Parathyroid adenoma (tissue), 2 donors: ENCODE data around the gene LBHD2.

Source experiments
- H2AFZ ChIP-seq: fragments of 300-600 bp; sonication (generic); one replicate; pipeline ENCODE4 v1.7.0; 2017; ENCODE audit warnings: antibody characterized with exemption, mild to moderate bottlenecking
- H3K27ac ChIP-seq: fragments of 300-600 bp; sonication (generic); one replicate; pipeline ENCODE4 v1.7.0; 2017
- H3K27me3 ChIP-seq: fragments of 300-600 bp; sonication (generic); one replicate; pipeline ENCODE4 v1.7.0; 2017; ENCODE audit warnings: low read length; ENCODE audit not compliant: control insufficient read depth, insufficient read depth
- H3K36me3 ChIP-seq: fragments of 300-600 bp; sonication (generic); one replicate; pipeline ENCODE4 v1.7.0; 2017; ENCODE audit warnings: low read length; ENCODE audit not compliant: control insufficient read depth, insufficient read depth
- H3K4me1 ChIP-seq: fragments of 300-600 bp; sonication (generic); one replicate; pipeline ENCODE4 v1.7.0; 2017; ENCODE audit warnings: control low read depth
- H3K4me2 ChIP-seq: fragments of 300-600 bp; sonication (generic); one replicate; pipeline ENCODE4 v1.7.0; 2017; ENCODE audit warnings: low read length
- H3K4me3 ChIP-seq: fragments of 300-600 bp; sonication (generic); one replicate; pipeline ENCODE4 v1.7.0; 2017; ENCODE audit warnings: low read depth, low read length
- H3K79me2 ChIP-seq: fragments of 300-600 bp; sonication (generic); one replicate; pipeline ENCODE4 v1.7.0; 2017; ENCODE audit warnings: control low read depth
- H3K9ac ChIP-seq: fragments of 300-600 bp; sonication (generic); one replicate; pipeline ENCODE4 v1.7.0; 2017; ENCODE audit warnings: mild to moderate bottlenecking
- H3K9me3 ChIP-seq: fragments of 300-600 bp; sonication (generic); one replicate; pipeline ENCODE4 v1.7.0; 2017; ENCODE audit warnings: low read length; ENCODE audit not compliant: control insufficient read depth
- CTCF ChIP-seq: fragments of 300-600 bp; sonication (generic); IDR thresholded peaks from one replicate; pipeline ENCODE4 v1.7.0; 2017; ENCODE audit warnings: antibody characterized with exemption, mild to moderate bottlenecking
- donor health status: primary hyperparathyroidism.

Gene LBHD2

GRCh38 chr14:103064436-103064835, 19.6 kb upstream of the LBHD2 start:
- Histone ChIP-seq H3K79me2 (no peaks in the 10 kb centered on the region), H3K27me3 (no peaks in the 10 kb centered on the region), H3K9ac (no peak overlapping the region), H3K27ac (no peak overlapping the region), H2AFZ (no peak overlapping the region), H3K36me3 (no peaks in the 10 kb centered on the region), H3K4me3 (no peak overlapping the region), H3K4me2 (no peak overlapping the region), H3K9me3 (no peaks in the 10 kb centered on the region), H3K4me1 (peaks cover 12% of the 10 kb centered on the region)
- TF ChIP-seq CTCF, result no peak

- no peaks in the 10 kb centered on the region for H3K36me3 ChIP-seq
- no peak overlapping the region for H2AFZ ChIP-seq
- H3K79me2 ChIP-seq, result no peaks in the 10 kb centered on the region
- H3K9me3 ChIP-seq, result no peaks in the 10 kb centered on the region
- H3K4me3 ChIP-seq, result no peak overlapping the region
- H3K27me3 ChIP-seq, result no peaks in the 10 kb centered on the region
- H3K9ac ChIP-seq, result no peak overlapping the region
- TF ChIP-seq CTCF, result no peak
- peaks cover 10% of the 10 kb centered on the region for H3K4me1 ChIP-seq
- H3K27ac ChIP-seq, result no peak overlapping the region
- H3K4me2 ChIP-seq, result no peak overlapping the region
Measured at GRCh38 chr14:103064978-103065377, 19.0 kb upstream of the LBHD2 start.

GRCh38 chr14:103065861-103066260, 18.1 kb upstream of the LBHD2 start:
- Histone ChIP-seq H3K9ac (no peak overlapping the region), H2AFZ (no peak overlapping the region)

GRCh38 chr14:103066399-103066798, 17.6 kb upstream of the LBHD2 start:
- no peak overlapping the region for H3K9ac ChIP-seq
- no peak overlapping the region for H3K4me3 ChIP-seq
- TF ChIP-seq CTCF, result no peak
- no peaks in the 10 kb centered on the region for H3K79me2 ChIP-seq
- H3K36me3 ChIP-seq, result no peaks in the 10 kb centered on the region
- H3K27me3 ChIP-seq, result no peaks in the 10 kb centered on the region
- peaks cover 9% of the 10 kb centered on the region for H3K4me1 ChIP-seq
- H3K9me3 ChIP-seq, result no peaks in the 10 kb centered on the region
- H3K27ac ChIP-seq, result peak overlapping the region; percentile 22
- H2AFZ ChIP-seq, result no peak overlapping the region
- H3K4me2 ChIP-seq, result no peak overlapping the region

More at GRCh38 chr14:103065861-103066260, 18.1 kb upstream of the LBHD2 start:
- Histone ChIP-seq H3K4me2 (no peak overlapping the region), H3K4me1 (peaks cover 9% of the 10 kb centered on the region), H3K4me3 (no peak overlapping the region), H3K9me3 (no peaks in the 10 kb centered on the region), H3K27ac (peak overlapping the region; percentile 22), H3K36me3 (no peaks in the 10 kb centered on the region), H3K27me3 (no peaks in the 10 kb centered on the region), H3K79me2 (no peaks in the 10 kb centered on the region)
- no peak for TF ChIP-seq CTCF

GRCh38 chr14:103067231-103067954, 16.6 kb upstream of the LBHD2 start:
- H3K4me1 ChIP-seq, result peaks cover 9% of the 10 kb centered on the region
- no peaks in the 10 kb centered on the region for H3K36me3 ChIP-seq
- no peak for TF ChIP-seq CTCF
- no peak overlapping the region for H2AFZ ChIP-seq
- no peaks in the 10 kb centered on the region for H3K27me3 ChIP-seq
- H3K79me2 ChIP-seq, result no peaks in the 10 kb centered on the region
- H3K27ac ChIP-seq, result peak overlapping the region; percentile 3
- no peaks in the 10 kb centered on the region for H3K9me3 ChIP-seq
- no peak overlapping the region for H3K4me3 ChIP-seq
- H3K4me2 ChIP-seq, result no peak overlapping the region
- H3K9ac ChIP-seq, result no peak overlapping the region
